H1 (cell line): ENCODE data around the gene LPAR6. TPM values are rescaled to one million over a fixed set of nuclear protein-coding genes. Genes with fewer than 3 reads are reported as not detected.

Source experiments
- HDAC2 ChIP-seq, 2 experiments: fragments of 300-600 bp in 1 of 2; sonication (generic) in 1 of 2; IDR thresholded peaks; 2 replicates each; pipeline ENCODE4 v1.6.1; 2011 to 2012; ENCODE audit warnings: low read depth in 2 of 2, low read length in 2 of 2, mild to moderate bottlenecking in 2 of 2, moderate library complexity in 2 of 2, borderline replicate concordance in 1 of 2, inconsistent platforms in 1 of 2
- TAF7 ChIP-seq: optimal IDR thresholded peaks from 2 replicates; pipeline ENCODE3; 2011; ENCODE audit warnings: low read depth, mild to moderate bottlenecking, inconsistent platforms, low read length, moderate library complexity, borderline replicate concordance
- TEAD4 ChIP-seq: IDR thresholded peaks from 2 replicates; pipeline ENCODE4 v1.6.1; 2012; ENCODE audit warnings: low read depth, low read length, inconsistent platforms, mixed read lengths
- polyA plus RNA-seq, 7 experiments: library from polyadenylated mRNA; depleted of rRNA in 3 of 7; stranded (reverse) in 5 of 7; unstranded in 2 of 7; fragments of >200 nt in 5 of 7; fragments of 200-250 nt in 2 of 7; gene quantifications; 1 replicate in 5 of 7; 2 replicates in 1 of 7; 4 replicates in 1 of 7; pipeline versions ENCODE4 v1.2.1 to v1.2.3, GENCODE V29; 2011 to 2013; ENCODE audit warnings: missing spikeins in 2 of 7, mixed read lengths in 2 of 7
- total RNA-seq: library from RNA; stranded (reverse); fragmentation: NEBNext Ultra II Directional; extraction: Animal tissue kit (Norgen Biotek cat#: 25700); gene quantifications from 2 replicates; pipeline ENCODE4 v1.2.1, GENCODE V29; 2021

LPAR6 gene
- total and polyA plus RNA-seq, 2 of the 8 experiments (the other 6 are each of a cell fraction or from before 2014, with no cell fraction given), result 0.50 to 0.97 TPM

DNA sequence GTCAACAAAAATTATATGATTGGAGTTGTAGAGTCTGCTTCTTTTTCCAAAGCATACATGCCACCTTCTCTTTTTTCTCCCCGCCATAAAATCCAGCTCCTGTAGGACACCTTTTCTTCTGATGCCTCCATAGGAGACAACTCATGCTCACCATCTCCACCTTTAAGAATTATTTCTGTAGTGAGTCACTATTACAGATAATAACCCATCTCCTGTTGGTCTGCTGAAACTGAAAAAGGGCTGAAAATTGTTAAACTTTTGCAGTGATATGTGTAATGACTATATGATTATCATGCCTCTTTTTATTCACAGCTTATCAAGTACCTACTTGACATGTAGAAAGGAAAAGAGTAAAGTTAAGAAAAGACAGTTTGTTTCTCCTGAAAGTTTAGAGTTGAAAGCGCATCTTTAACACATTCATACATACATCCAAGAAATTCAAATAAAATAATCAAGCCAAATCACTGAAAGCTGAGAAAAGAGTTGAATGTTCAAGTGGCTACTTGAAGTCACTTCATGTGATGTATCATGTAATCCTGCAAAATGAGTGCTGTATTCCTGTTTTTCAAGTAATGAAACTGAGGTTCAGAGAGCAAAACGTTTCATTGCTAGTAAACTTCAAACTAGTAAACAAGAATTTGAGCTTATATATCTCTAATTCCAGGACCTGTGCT lies 35.5 kb upstream of the LPAR6 start (continued):
- no peak for TF ChIP-seq HDAC2 (IDR thresholded peaks at IDR 0.05; ENCODE audit: borderline replicate concordance in 1 of 2, low read depth in 2 of 2, low read length in 2 of 2)
- no peak for TF ChIP-seq TEAD4
- no peak for TF ChIP-seq TAF7
